SU-DHL-6 (cell line): ENCODE data around the gene CCNYL1.
"Not testable (repeated sequence)": the region's sequence is repeated elsewhere in the genome, so short reads cannot be mapped to it uniquely, and the experiment has no call there.

Experiments
- EZH2phosphoT487 ChIP-seq: fragments of 200-600 bp; sonication (generic), shearing (Covaris generic); conservative IDR thresholded peaks from 2 replicates; pipeline ENCODE4 v1.6.1; 2018; ENCODE audit warnings: mild to moderate bottlenecking, antibody characterized with exemption, low read length, moderate library complexity, mixed read lengths
- TF ChIP-seq, protein P1 (sequence below): fragments of 200-600 bp; sonication (generic); IDR thresholded peaks from one replicate; pipeline ENCODE4 v1.5.1; 2017; ENCODE audit warnings: antibody characterized with exemption, mild to moderate bottlenecking, low read length, moderate library complexity; ENCODE audit not compliant: insufficient read depth, poor library complexity, severe bottlenecking

GRCh38 chr2:207761426-207761825 is 50.0 kb downstream of the CCNYL1 start:
- TF ChIP-seq, protein P1, sequence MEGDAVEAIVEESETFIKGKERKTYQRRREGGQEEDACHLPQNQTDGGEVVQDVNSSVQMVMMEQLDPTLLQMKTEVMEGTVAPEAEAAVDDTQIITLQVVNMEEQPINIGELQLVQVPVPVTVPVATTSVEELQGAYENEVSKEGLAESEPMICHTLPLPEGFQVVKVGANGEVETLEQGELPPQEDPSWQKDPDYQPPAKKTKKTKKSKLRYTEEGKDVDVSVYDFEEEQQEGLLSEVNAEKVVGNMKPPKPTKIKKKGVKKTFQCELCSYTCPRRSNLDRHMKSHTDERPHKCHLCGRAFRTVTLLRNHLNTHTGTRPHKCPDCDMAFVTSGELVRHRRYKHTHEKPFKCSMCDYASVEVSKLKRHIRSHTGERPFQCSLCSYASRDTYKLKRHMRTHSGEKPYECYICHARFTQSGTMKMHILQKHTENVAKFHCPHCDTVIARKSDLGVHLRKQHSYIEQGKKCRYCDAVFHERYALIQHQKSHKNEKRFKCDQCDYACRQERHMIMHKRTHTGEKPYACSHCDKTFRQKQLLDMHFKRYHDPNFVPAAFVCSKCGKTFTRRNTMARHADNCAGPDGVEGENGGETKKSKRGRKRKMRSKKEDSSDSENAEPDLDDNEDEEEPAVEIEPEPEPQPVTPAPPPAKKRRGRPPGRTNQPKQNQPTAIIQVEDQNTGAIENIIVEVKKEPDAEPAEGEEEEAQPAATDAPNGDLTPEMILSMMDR, result not testable (repeated sequence)
- TF ChIP-seq EZH2phosphoT487, result not testable (repeated sequence)
